Measurements from ENCODE around the gene ORC5. TPM values are rescaled to one million over a fixed set of nuclear protein-coding genes. Genes with fewer than 3 reads are reported as not detected.

Gene ORC5
- total and polyA plus RNA-seq, 2 of the 13 experiments (the other 11 are each of a cell fraction or from before 2014, with no cell fraction given) = 4.8 to 18.8 TPM

DNA sequence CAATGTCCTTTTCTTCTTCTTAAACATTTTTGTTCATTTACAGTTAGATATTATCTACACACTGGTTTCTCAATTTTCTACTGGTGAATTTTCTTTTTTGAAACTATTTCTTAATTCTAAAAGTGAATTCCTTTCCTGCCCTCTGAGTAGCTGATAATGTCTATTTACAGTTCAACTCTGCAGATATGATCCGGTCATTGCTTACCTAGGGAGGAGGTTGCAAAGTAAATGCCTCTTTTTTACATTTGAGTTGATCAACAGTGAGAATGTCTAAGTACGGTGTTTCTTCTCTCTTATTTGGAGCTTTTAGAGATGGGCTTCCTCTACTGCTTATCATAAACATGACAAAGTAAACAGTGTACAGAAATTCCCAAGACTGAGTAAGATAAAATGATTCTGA, 20.6 kb upstream of the ORC5 start:
- intact Hi-C loops (cut with micrococcal nuclease; ENCODE audit: unreplicated experiment) = no loop called here
- Histone ChIP-seq H3K9ac (ENCODE audit: insufficient read depth, low read depth, low read length) (no peak overlapping the region), H4K20me1 (ENCODE audit: insufficient read depth, low read length) (no peaks in the 10 kb centered on the region), H3K9me3 (ENCODE audit: low read length) (no peaks in the 10 kb centered on the region), H3K27ac (ENCODE audit: extremely low read length, insufficient read depth, low read length) (no peak overlapping the region), H3K27me3 (ENCODE audit: control insufficient read depth in 1 of 2, insufficient read depth in 2 of 2, low read length in 2 of 2) (no peaks in the 10 kb centered on the region), H3K79me2 (ENCODE audit: insufficient read depth, low read length) (no peaks in the 10 kb centered on the region), H3K4me3 (replicated peaks in 1 of 3; ENCODE audit: insufficient read depth in 1 of 3, low read depth in 2 of 3, low read length in 3 of 3) (no peak overlapping the region), H3K4me1 (ENCODE audit: insufficient read depth, low read length) (no peaks in the 10 kb centered on the region), H3K36me3 (replicated peaks in 1 of 2; ENCODE audit: control insufficient read depth in 1 of 2, insufficient read depth in 2 of 2, low read length in 2 of 2) (no peaks in the 10 kb centered on the region), H2AFZ (ENCODE audit: low read length) (no peak overlapping the region), H3K4me2 (ENCODE audit: low read depth, low read length) (no peak overlapping the region)
- no peak for TF ChIP-seq ZNF143 (CRISPR knock-in tag; IDR thresholded peaks at IDR 0.05)
- TF ChIP-seq, protein P1, sequence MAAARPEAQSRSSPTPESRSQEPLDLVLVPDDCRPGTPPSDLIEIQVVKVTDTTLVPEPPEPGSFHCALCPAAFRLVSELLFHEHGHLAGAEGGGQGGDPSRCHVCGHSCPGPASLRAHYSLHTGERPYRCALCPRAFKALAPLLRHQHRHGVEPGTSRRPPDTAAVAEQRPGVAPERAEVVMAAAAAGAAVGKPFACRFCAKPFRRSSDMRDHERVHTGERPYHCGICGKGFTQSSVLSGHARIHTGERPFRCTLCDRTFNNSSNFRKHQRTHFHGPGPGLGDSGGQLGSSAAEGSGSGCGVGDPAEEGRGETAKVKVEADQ (CRISPR knock-in tag; IDR thresholded peaks at IDR 0.05; ENCODE audit: borderline replicate concordance) = no peak
- no peak for TF ChIP-seq JUNB (CRISPR knock-in tag; IDR thresholded peaks at IDR 0.05; ENCODE audit: borderline replicate concordance)
- TF ChIP-seq THYN1 (CRISPR knock-in tag; IDR thresholded peaks at IDR 0.05; ENCODE audit: borderline replicate concordance, low read depth) = no peak
- TF ChIP-seq, protein P2, sequence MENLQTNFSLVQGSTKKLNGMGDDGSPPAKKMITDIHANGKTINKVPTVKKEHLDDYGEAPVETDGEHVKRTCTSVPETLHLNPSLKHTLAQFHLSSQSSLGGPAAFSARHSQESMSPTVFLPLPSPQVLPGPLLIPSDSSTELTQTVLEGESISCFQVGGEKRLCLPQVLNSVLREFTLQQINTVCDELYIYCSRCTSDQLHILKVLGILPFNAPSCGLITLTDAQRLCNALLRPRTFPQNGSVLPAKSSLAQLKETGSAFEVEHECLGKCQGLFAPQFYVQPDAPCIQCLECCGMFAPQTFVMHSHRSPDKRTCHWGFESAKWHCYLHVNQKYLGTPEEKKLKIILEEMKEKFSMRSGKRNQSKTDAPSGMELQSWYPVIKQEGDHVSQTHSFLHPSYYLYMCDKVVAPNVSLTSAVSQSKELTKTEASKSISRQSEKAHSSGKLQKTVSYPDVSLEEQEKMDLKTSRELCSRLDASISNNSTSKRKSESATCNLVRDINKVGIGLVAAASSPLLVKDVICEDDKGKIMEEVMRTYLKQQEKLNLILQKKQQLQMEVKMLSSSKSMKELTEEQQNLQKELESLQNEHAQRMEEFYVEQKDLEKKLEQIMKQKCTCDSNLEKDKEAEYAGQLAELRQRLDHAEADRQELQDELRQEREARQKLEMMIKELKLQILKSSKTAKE (CRISPR knock-in tag; IDR thresholded peaks at IDR 0.05; ENCODE audit: borderline replicate concordance) = no peak
- TF ChIP-seq, protein P3, sequence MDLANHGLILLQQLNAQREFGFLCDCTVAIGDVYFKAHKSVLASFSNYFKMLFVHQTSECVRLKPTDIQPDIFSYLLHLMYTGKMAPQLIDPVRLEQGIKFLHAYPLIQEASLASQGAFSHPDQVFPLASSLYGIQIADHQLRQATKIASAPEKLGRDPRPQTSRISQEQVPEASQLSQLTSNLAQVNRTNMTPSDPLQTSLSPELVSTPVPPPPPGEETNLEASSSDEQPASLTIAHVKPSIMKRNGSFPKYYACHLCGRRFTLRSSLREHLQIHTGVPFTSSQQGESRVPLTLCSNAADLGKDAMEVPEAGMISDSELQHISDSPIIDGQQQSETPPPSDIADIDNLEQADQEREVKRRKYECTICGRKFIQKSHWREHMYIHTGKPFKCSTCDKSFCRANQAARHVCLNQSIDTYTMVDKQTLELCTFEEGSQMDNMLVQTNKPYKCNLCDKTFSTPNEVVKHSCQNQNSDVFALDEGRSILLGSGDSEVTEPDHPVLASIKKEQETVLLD (CRISPR knock-in tag; IDR thresholded peaks at IDR 0.05; ENCODE audit: low read depth) = no peak
- no peak for TF ChIP-seq AGO2 (optimal IDR thresholded peaks at IDR 0.05; ENCODE audit: low read depth, low read length)
- TF ChIP-seq, protein P4, sequence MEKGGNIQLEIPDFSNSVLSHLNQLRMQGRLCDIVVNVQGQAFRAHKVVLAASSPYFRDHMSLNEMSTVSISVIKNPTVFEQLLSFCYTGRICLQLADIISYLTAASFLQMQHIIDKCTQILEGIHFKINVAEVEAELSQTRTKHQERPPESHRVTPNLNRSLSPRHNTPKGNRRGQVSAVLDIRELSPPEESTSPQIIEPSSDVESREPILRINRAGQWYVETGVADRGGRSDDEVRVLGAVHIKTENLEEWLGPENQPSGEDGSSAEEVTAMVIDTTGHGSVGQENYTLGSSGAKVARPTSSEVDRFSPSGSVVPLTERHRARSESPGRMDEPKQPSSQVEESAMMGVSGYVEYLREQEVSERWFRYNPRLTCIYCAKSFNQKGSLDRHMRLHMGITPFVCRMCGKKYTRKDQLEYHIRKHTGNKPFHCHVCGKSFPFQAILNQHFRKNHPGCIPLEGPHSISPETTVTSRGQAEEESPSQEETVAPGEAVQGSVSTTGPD (CRISPR knock-in tag; IDR thresholded peaks at IDR 0.05) = no peak
- FAIRE-seq (no peak), ATAC-seq (no peak), DNase-seq (ENCODE audit: low spot score) (no peak)
- ChIA-PET CTCF (ENCODE audit: low intra/inter-chr PET ratio, low total read pairs) (no interaction called here), POLR2A (no interaction called here)
- WGBS (ENCODE audit: low lambda C conversion rate) = 5% methylated on average over 2 of the region's 2 CpGs
- no TSS peak for BruUV-seq (replicated peaks)
- in situ Hi-C loops (cut with HindIII; ENCODE audit: extremely low pct_ligation_motif_present, low pct_unique_long_range_greater_than_20kb) = no loop called here

Measured in HepG2 (cell line).